OCI-LY3 (cell line): ENCODE results near the gene LEAP2.

Experiments
- H2AFZ ChIP-seq: fragments of 200-600, 300-600 bp; shearing (Covaris generic); 2 replicates; pipeline ENCODE4 v1.6.0; 2014; ENCODE audit warnings: antibody characterized with exemption, low read depth, low read length
- H3K27ac ChIP-seq: fragments of 200-600, 300-600 bp; sonication (generic); 2 replicates; pipeline ENCODE4 v1.5.1; 2014; ENCODE audit warnings: mild to moderate bottlenecking, low read length, moderate library complexity, mixed read lengths
- H3K27me3 ChIP-seq: fragments of 200-600, 300-600 bp; sonication (generic); 2 replicates; pipeline ENCODE4 v1.6.1; 2014; ENCODE audit warnings: low read depth, low read length, mixed read lengths
- H3K36me3 ChIP-seq: fragments of 200-600, 300-600 bp; sonication (generic); replicated peaks from 2 replicates; pipeline ENCODE3; 2014; ENCODE audit warnings: low read depth, low read length, mixed read lengths
- H3K4me1 ChIP-seq: fragments of 300-600, 200-600 bp; sonication (generic); 2 replicates; pipeline ENCODE4 v1.6.1; 2014; ENCODE audit warnings: low read length, mixed read lengths
- H3K4me2 ChIP-seq: fragments of 200-600, 300-600 bp; sonication (generic); 2 replicates; pipeline ENCODE4 v1.6.1; 2014; ENCODE audit warnings: low read length, mixed read lengths
- H3K4me3 ChIP-seq: fragments of 300-600, 200-600 bp; sonication (generic); 2 replicates; pipeline ENCODE4 v1.5.1; 2014; ENCODE audit warnings: antibody characterized with exemption, mild to moderate bottlenecking, low read length, moderate library complexity
- H3K79me2 ChIP-seq: fragments of 300-600, 200-600 bp; shearing (Covaris generic); 2 replicates; pipeline ENCODE4 v1.6.1; 2014; ENCODE audit warnings: mild to moderate bottlenecking, low read length, mixed read lengths
- H3K9ac ChIP-seq: fragments of 300-600, 200-600 bp; shearing (Covaris generic); 2 replicates; pipeline ENCODE4 v1.6.0; 2014; ENCODE audit warnings: mild to moderate bottlenecking, low read length, moderate library complexity
- H3K9me3 ChIP-seq: fragments of 200-600, 300-600 bp; shearing (Covaris generic); 2 replicates; pipeline ENCODE4 v1.6.1; 2014; ENCODE audit warnings: low read length, mixed read lengths; ENCODE audit not compliant: insufficient read depth
- H4K20me1 ChIP-seq: fragments of 200-600, 300-600 bp; sonication (generic); 2 replicates; pipeline ENCODE4 v1.6.1; 2016; ENCODE audit warnings: low read length, mixed read lengths; ENCODE audit not compliant: insufficient read depth
- CTCF ChIP-seq: fragments of 200-600, 300-600 bp; sonication (generic); IDR thresholded peaks from 2 replicates; pipeline ENCODE4 v1.5.1; 2014; ENCODE audit warnings: antibody characterized with exemption, low read length, low read depth
- EZH2phosphoT487 ChIP-seq: fragments of 200-600 bp; shearing (Covaris generic); IDR thresholded peaks from 2 replicates; pipeline ENCODE4 v1.6.1; 2018; ENCODE audit warnings: antibody characterized with exemption, mixed run types, low read depth

LEAP2 gene

GRCh38 chr5:132890817-132891216 is 17.3 kb downstream of the LEAP2 start:
- Histone ChIP-seq H3K27me3 (no peaks in the 10 kb centered on the region), H3K4me3 (no peak overlapping the region), H3K79me2 (no peaks in the 10 kb centered on the region), H3K9me3 (no peaks in the 10 kb centered on the region), H3K9ac (no peak overlapping the region), H3K36me3 (peaks cover 25% of the 10 kb centered on the region), H4K20me1 (no peaks in the 10 kb centered on the region), H3K4me1 (peaks cover 8% of the 10 kb centered on the region), H3K4me2 (no peak overlapping the region), H3K27ac (no peak overlapping the region), H2AFZ (no peak overlapping the region)
- TF ChIP-seq CTCF (no peak), EZH2phosphoT487 (no peak)

GRCh38 chr5:132895719-132896305 is 22.3 kb downstream of the LEAP2 start:
- Histone ChIP-seq H3K9ac (no peak overlapping the region), H3K27me3 (no peaks in the 10 kb centered on the region), H3K36me3 (peaks cover 23% of the 10 kb centered on the region), H3K27ac (no peak overlapping the region), H4K20me1 (no peaks in the 10 kb centered on the region), H3K4me1 (no peaks in the 10 kb centered on the region), H2AFZ (no peak overlapping the region), H3K9me3 (no peaks in the 10 kb centered on the region), H3K4me3 (no peak overlapping the region), H3K4me2 (no peak overlapping the region), H3K79me2 (no peaks in the 10 kb centered on the region)
- TF ChIP-seq EZH2phosphoT487 (no peak), CTCF (no peak)

GRCh38 chr5:132896685-132897084 is 23.2 kb downstream of the LEAP2 start:
- no peaks in the 10 kb centered on the region for H3K27me3 ChIP-seq
- no peak overlapping the region for H3K4me2 ChIP-seq
- no peak for TF ChIP-seq EZH2phosphoT487
- H3K27ac ChIP-seq = no peak overlapping the region
- H3K9ac ChIP-seq = no peak overlapping the region
- H3K36me3 ChIP-seq = peaks cover 23% of the 10 kb centered on the region
- H3K4me1 ChIP-seq = no peaks in the 10 kb centered on the region
- H2AFZ ChIP-seq = no peak overlapping the region
- no peaks in the 10 kb centered on the region for H4K20me1 ChIP-seq
- H3K4me3 ChIP-seq = no peak overlapping the region
- no peaks in the 10 kb centered on the region for H3K9me3 ChIP-seq
- H3K79me2 ChIP-seq = no peaks in the 10 kb centered on the region

DNA sequence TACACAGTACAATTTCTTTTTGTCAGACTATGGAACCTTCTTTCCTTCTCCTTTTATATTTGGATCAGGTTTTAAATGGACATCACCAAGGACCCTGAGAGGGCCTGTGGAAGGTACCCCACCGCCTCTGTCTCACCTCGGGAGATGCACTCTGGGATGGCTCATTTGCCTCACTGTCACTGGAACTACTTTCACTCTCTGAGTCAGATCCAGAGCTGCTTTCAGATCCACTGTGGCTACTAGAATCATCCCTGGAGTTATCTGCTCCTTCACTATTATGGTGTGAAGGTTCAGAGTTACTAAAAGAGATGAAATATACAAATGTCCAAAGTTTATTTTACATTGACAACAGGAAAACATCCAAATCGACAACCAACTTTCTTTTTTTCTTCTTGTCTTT is 24.6 kb downstream of the LEAP2 start:
- Histone ChIP-seq H2AFZ (no peak overlapping the region), H3K36me3 (peaks cover 23% of the 10 kb centered on the region), H4K20me1 (no peaks in the 10 kb centered on the region), H3K27me3 (no peaks in the 10 kb centered on the region), H3K27ac (no peak overlapping the region), H3K4me2 (no peak overlapping the region), H3K9ac (no peak overlapping the region), H3K79me2 (no peaks in the 10 kb centered on the region), H3K4me1 (no peaks in the 10 kb centered on the region), H3K9me3 (no peaks in the 10 kb centered on the region), H3K4me3 (no peak overlapping the region)
- no peak for TF ChIP-seq EZH2phosphoT487
- no peak for TF ChIP-seq CTCF
